Transverse colon (tissue), 4 donors: Measurements from ENCODE around the gene ZNF407. TPM values are rescaled to one million over a fixed set of nuclear protein-coding genes. Genes with fewer than 3 reads are reported as not detected.
"Not testable (repeated sequence)": the region's sequence is repeated elsewhere in the genome, so short reads cannot be mapped to it uniquely, and the experiment has no call there.

ENCODE experiments used
- DNase-seq: peaks from one replicate; pipeline ENCODE4 v3.0.0-alpha.2; 2019
- H3K27ac ChIP-seq, 4 donors: fragments of 200-600 bp; sonication (generic); 2 replicates each; pipeline ENCODE4 v1.5.1; 2016 to 2018; ENCODE audit warnings: inconsistent platforms in 4 of 4
- H3K27me3 ChIP-seq: fragments of 200-600 bp; sonication (generic); 2 replicates; pipeline ENCODE4 v1.5.1; 2017; ENCODE audit warnings: inconsistent platforms
- H3K36me3 ChIP-seq, 4 donors: fragments of 200-600 bp; sonication (generic); 2 replicates each; pipeline ENCODE4 v1.5.1; 2017 to 2019; ENCODE audit warnings: inconsistent platforms in 4 of 4
- H3K4me1 ChIP-seq, 4 donors: fragments of 200-600 bp; sonication (generic); 2 replicates each; pipeline ENCODE4 v1.5.1; 2017 to 2020; ENCODE audit warnings: inconsistent platforms in 4 of 4
- H3K4me3 ChIP-seq, 4 donors: fragments of 200-600 bp; sonication (generic); 1 replicate in 1 of 4; 2 replicates in 3 of 4; pipeline versions ENCODE4 v1.5.1 to v1.6.1; 2017 to 2019; ENCODE audit warnings: inconsistent platforms in 4 of 4
- H3K9me3 ChIP-seq, 2 donors: fragments of 200-600 bp; sonication (generic); 2 replicates each; pipeline ENCODE4 v1.5.1; 2017 to 2019; ENCODE audit warnings: inconsistent platforms in 2 of 2
- EP300 ChIP-seq: sonication (generic); formaldehyde crosslinking; IDR thresholded peaks from one replicate; pipeline ENCODE4 v1.6.1; 2017; ENCODE audit warnings: antibody characterized with exemption, low read depth
- POLR2A ChIP-seq: fragments of 450-650 bp; IDR thresholded peaks from one replicate; pipeline ENCODE4 v1.6.1; 2016; ENCODE audit warnings: antibody characterized with exemption, mild to moderate bottlenecking, moderate library complexity
- POLR2AphosphoS5 ChIP-seq, 3 donors: sonication (generic); formaldehyde crosslinking; IDR thresholded peaks; one replicate each; pipeline ENCODE4 v1.6.1; 2016; ENCODE audit warnings: antibody characterized with exemption in 3 of 3
- WGBS, 2 donors: methylation state at CpG; one replicate each; pipeline ENCODE4 v1.1.5; 2018; ENCODE audit warnings: low coverage in 1 of 2; 5-methylcytosine and 5-hydroxymethylcytosine counted together
- in situ Hi-C, 4 donors: fragments of 200-750 bp; cut with MboI; loops; one replicate each; pipeline versions ENCODE4 v1.15.0 to v1.15.1; 2017; ENCODE audit warnings: low sequenced_read_pairs in 3 of 4, low pct_ligation_motif_present in 1 of 4, low pct_unique_long_range_greater_than_20kb in 1 of 4
- intact Hi-C: fragments of 100-400 bp; cut with DNase I; formaldehyde crosslinking; loops from one replicate; pipeline ENCODE4 v1.15.1; 2023; ENCODE audit warnings: low total_unique reads
- total RNA-seq, 4 donors: library from RNA; depleted of rRNA; stranded (reverse); fragments of >200 nt; gene quantifications; one replicate each; pipeline ENCODE4 v1.1.0, GENCODE V29; 2016
- TF ChIP-seq, protein P1 (sequence below), 5 experiments: fragments of 200-600 bp in 3 of 5; fragments of 450-650 bp in 2 of 5; sonication (generic) in 3 of 5; IDR thresholded peaks; 1 replicate in 2 of 5; 2 replicates in 3 of 5; pipeline ENCODE4 v1.5.1; 2016 to 2017; ENCODE audit warnings: antibody characterized with exemption in 5 of 5, inconsistent platforms in 3 of 5, mild to moderate bottlenecking in 2 of 5, moderate library complexity in 1 of 5

ZNF407 gene
- total RNA-seq, 4 donors from 2014 or later = 13.5 to 24.1 (median 20.1) TPM

DNA sequence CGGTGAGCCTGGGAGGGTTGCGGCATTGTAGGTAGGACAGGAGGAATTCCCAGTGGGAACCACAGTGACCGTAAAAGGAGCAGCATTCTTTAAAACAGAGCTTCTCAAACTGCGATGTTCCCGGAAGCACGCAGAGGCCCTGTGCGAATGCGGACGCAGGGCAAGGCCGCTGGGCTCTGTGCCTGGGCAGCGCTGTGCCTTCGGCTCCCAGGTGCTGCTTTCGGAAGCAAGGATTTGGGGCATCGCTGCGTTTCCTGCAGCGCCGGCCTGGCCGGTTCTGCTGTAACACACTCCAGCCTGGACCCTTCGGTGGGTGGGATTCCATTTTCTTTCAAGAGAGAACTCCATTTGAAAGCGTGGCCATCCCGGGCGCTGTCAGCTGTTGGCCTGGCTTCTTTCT lies 492.7 kb downstream of the ZNF407 start:
- H3K4me3 ChIP-seq = no peak overlapping the region
- TF ChIP-seq, protein P1, sequence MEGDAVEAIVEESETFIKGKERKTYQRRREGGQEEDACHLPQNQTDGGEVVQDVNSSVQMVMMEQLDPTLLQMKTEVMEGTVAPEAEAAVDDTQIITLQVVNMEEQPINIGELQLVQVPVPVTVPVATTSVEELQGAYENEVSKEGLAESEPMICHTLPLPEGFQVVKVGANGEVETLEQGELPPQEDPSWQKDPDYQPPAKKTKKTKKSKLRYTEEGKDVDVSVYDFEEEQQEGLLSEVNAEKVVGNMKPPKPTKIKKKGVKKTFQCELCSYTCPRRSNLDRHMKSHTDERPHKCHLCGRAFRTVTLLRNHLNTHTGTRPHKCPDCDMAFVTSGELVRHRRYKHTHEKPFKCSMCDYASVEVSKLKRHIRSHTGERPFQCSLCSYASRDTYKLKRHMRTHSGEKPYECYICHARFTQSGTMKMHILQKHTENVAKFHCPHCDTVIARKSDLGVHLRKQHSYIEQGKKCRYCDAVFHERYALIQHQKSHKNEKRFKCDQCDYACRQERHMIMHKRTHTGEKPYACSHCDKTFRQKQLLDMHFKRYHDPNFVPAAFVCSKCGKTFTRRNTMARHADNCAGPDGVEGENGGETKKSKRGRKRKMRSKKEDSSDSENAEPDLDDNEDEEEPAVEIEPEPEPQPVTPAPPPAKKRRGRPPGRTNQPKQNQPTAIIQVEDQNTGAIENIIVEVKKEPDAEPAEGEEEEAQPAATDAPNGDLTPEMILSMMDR (IDR thresholded peaks at IDR 0.05) = no peak
- TF ChIP-seq EP300 (no peak), POLR2AphosphoS5 (IDR thresholded peaks at IDR 0.05) (no peak), POLR2A (no peak)
- H3K4me1 ChIP-seq = no peaks in the 10 kb centered on the region
- whole genome bisulfite sequencing, 2 donors = 95 to 100% methylated on average over 4 to 22 of the region's 22 CpGs
- no peaks in the 10 kb centered on the region for H3K36me3 ChIP-seq
- no peak overlapping the region for H3K27ac ChIP-seq
- in situ Hi-C loops = no loop called here
- DNase-seq = no peak
- H3K9me3 ChIP-seq = no peaks in the 10 kb centered on the region
- no peaks in the 10 kb centered on the region for H3K27me3 ChIP-seq
- intact Hi-C loops = no loop called here

DNA sequence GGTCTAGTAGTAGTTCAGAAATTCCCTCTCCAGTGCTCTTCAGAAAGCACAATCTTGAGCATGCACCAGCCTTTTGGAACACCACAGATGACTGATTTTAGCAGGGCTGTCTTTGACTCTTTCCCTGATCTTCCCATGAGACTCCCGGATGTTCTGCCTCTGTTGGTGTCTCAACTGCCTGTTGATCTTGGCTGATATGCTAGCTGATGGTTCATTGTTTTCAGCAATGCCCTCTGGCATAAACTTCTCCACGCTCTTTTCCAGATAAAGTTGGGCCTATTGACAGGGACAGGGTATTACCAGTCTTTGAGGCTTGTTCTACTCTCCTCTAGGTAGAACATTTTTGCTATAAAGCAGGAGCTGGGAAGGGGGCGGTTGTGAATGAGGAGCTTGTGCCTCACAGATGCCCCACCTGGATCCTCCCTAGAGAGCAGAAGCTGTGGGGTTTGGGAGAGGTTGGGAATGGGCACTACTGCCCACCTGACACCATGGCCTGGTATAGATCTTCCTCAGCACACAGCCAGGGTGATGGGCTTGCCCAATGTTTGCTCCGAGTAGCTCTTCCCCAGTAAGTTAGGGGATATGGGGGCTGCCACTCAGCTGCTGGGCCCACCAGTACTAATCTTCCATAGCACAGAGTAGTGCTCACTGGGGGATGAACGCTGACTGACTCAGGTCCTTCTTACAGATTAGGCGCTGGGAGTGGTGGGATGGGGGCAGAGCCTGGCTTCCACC lies 500.0 kb downstream of the ZNF407 start:
- Histone ChIP-seq H3K27ac (no peak overlapping the region), H3K27me3 (no peaks in the 10 kb centered on the region), H3K4me3 (no peak overlapping the region), H3K36me3 (no peaks in the 10 kb centered on the region), H3K4me1 (no peaks in the 10 kb centered on the region), H3K9me3 (no peaks in the 10 kb centered on the region)
- 96% methylated on average over 6 of the region's 6 CpGs; no CpG with 5 or more reads in 1 of the 2 donors for WGBS, 2 donors
- in situ Hi-C loops = no loop called here
- TF ChIP-seq, protein P1 (IDR thresholded peaks at IDR 0.05) = no peak
- TF ChIP-seq POLR2AphosphoS5 (IDR thresholded peaks at IDR 0.05) (no peak), POLR2A (no peak), EP300 (no peak)
- no peak for DNase-seq
- intact Hi-C loops = no loop called here

DNA sequence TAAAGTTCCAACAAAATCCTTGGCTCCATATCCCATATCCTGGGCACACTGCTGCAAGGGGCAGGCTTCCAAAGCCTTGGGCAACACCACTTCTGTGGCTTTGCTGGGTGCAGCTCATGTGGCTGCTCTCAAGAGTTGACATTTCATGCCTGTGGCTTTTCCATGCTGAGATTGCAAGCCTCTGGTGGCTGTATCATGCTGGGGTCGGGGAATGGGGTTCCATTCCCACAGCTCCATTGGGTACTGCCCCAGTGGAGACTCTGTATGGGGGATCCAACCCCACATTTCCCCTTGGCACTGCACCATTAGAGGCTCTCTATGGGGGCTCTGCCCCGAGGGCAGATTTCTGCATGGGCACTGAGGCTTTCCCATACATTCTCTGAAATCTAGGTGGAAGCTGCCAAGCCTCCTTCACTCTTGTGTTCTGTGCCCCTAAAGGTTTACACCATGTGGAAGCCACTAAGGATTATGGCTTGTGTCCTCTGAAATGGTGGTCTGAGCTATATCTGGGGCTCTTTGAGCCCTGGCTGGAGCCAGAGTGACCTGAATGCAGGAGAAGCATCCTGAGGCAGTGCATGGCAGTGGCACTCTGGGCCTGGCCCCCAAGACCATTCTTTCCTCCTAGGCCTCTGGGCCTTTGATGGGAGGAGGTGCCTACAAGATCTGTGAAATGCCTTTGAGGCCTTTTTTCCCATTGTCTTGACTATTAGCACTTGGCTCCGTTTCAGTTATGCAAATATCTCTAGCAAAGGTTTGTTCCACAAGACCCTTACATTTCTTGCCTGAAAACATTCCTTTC lies 503.4 kb downstream of the ZNF407 start:
- 80 to 84% methylated on average over 1 to 3 of the region's 3 CpGs for WGBS, 2 donors

DNA sequence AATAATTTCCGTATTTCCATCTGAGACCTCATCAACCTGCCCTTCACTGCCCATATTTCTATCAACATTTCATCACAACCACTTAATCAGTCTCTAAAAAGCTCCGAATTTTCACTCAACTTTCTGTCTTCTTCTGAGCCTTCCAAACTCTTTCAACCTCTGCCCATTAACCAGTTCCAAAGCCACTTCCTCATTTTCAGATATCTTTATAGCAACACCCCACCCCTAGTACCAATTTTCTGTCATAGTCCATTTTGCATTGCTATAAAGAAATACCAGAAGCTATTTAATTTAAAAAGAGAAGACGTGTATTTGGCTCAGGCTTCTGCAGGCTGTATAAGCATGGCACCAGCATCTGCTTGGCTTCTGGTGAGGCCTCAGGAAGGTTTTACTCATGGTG lies 504.2 kb downstream of the ZNF407 start:
- TF ChIP-seq, protein P1 (IDR thresholded peaks at IDR 0.05) = no peak
- TF ChIP-seq EP300 (no peak), POLR2AphosphoS5 (IDR thresholded peaks at IDR 0.05) (no peak)
- Histone ChIP-seq H3K27ac (no peak overlapping the region), H3K4me1 (no peaks in the 10 kb centered on the region), H3K27me3 (no peaks in the 10 kb centered on the region), H3K9me3 (no peaks in the 10 kb centered on the region), H3K4me3 (no peak overlapping the region), H3K36me3 (no peaks in the 10 kb centered on the region)
- WGBS, 2 donors = 81 to 86% methylated on average over 3 of the region's 3 CpGs
- intact Hi-C loops (no loop called here), in situ Hi-C loops (no loop called here)
- no peak for DNase-seq

More for the DNA sequence above, 503.4 kb downstream of the ZNF407 start:
- H3K27ac ChIP-seq = no peak overlapping the region
- in situ Hi-C loops (no loop called here), intact Hi-C loops (no loop called here)
- no peaks in the 10 kb centered on the region for H3K9me3 ChIP-seq
- no peak for DNase-seq
- H3K4me1 ChIP-seq = no peaks in the 10 kb centered on the region
- no peaks in the 10 kb centered on the region for H3K36me3 ChIP-seq
- no peak overlapping the region for H3K4me3 ChIP-seq
- H3K27me3 ChIP-seq = no peaks in the 10 kb centered on the region
- TF ChIP-seq, protein P1 (IDR thresholded peaks at IDR 0.05) = no peak
- TF ChIP-seq POLR2AphosphoS5 (IDR thresholded peaks at IDR 0.05) = no peak
- TF ChIP-seq POLR2A = no peak
- no peak for TF ChIP-seq EP300

DNA sequence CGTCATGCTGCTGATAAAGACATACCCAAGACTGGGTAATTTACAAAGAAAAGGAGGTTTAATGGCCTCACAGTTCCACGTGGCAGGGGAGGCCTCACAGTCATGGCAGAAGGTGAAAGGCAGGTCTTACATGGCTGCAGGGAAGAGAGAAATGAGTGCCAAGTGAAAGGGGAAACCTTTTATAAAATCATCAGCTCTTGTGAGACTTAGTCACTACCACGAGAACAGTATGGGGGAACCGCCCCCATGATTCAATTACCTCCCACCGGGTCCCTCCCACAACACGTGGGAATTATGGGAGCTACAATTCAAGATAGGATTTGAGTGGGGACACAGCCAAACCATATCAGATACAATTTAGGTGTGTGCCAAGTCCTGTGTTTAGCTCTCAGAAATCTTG lies 506.4 kb downstream of the ZNF407 start:
- H3K4me3 ChIP-seq, H3K4me1 ChIP-seq, H3K9me3 ChIP-seq, DNase-seq, intact Hi-C loops, H3K36me3 ChIP-seq, H3K27me3 ChIP-seq, in situ Hi-C loops, H3K27ac ChIP-seq: not testable (repeated sequence)
- WGBS, 2 donors = 67 to 80% methylated on average over 6 of the region's 6 CpGs
